IPS DF 19.7 (cell line): ENCODE measurements around the gene VCY.
"Not testable (repeated sequence)": the region's sequence is repeated elsewhere in the genome, so short reads cannot be mapped to it uniquely, and the experiment has no call there.

Experiments used
- DNase-seq: peaks from one replicate; pipeline ENCODE4 v3.0.0-alpha.2; 2013; ENCODE audit warnings: low read depth, low spot score

Gene VCY

GRCh38 chrY:13986373-13986772 is at the start of gene VCY:
Gene VCY (minus strand): TSS chrY:13986473. CDS start chrY:13986440, 33 bp downstream.
- not testable (repeated sequence) for DNase-seq

- DNase-seq = not testable (repeated sequence)
Observed at GRCh38 chrY:14030395-14030794, 44.1 kb upstream of the VCY start.

- not testable (repeated sequence) for DNase-seq
Observed at GRCh38 chrY:14011916-14012315, 25.6 kb upstream of the VCY start.

- not testable (repeated sequence) for DNase-seq
Observed at GRCh38 chrY:13942406-13942805, 43.9 kb downstream of the VCY start.
